IMR-90 (cell line): Measurements from ENCODE around the gene FAM174B. TPM values are rescaled to one million over a fixed set of nuclear protein-coding genes. Genes with fewer than 3 reads are reported as not detected.

Source experiments
- ATAC-seq: fragments of 200-7000 bp; cut with Tn5 transposase; 2 replicates; pipeline ENCODE4 v1.9.1; 2020; ENCODE audit warnings: low read depth, mild to moderate bottlenecking, moderate library complexity
- BruUV-seq: library from RNA; stranded (reverse); fragments of 400-500 nt; replicated peaks from 2 replicates; lab custom pipeline; 2021; lab: Mats Ljungman, UMichigan
- CTCF ChIA-PET: fragments of 300-600 bp; formaldehyde crosslinking; extraction: SDS; loops from one replicate; lab custom pipeline; 2021; ENCODE audit warnings: antibody characterized with exemption; lab: Yijun Ruan, JAX
- POLR2A ChIA-PET: fragments of 300-600 bp; sonication (Branson Sonifier 250); formaldehyde crosslinking; loops from one replicate; lab custom pipeline; 2022; ENCODE audit warnings: antibody characterized with exemption; ENCODE audit not compliant: unreplicated experiment; lab: Charles Lee
- DNase-seq: peaks from one replicate; pipeline ENCODE4 v3.0.0; 2013
- H2AFZ ChIP-seq: replicated peaks from 2 replicates; pipeline ENCODE3; 2013; ENCODE audit warnings: low read length, mild to moderate bottlenecking; ENCODE audit not compliant: poor library complexity
- H2AK5ac ChIP-seq: 2 replicates; pipeline ENCODE4 v1.6.1; 2013; ENCODE audit warnings: low read depth, low read length, inconsistent platforms
- H2AK9ac ChIP-seq: replicated peaks from 2 replicates; pipeline ENCODE3; 2013; ENCODE audit warnings: mild to moderate bottlenecking, low read depth, low read length, moderate library complexity; ENCODE audit not compliant: poor library complexity
- H2BK120ac ChIP-seq: 2 replicates; pipeline ENCODE4 v1.6.1; 2013; ENCODE audit warnings: low read depth, low read length, inconsistent platforms
- H2BK15ac ChIP-seq: 3 replicates; pipeline ENCODE4 v1.6.1; 2013; ENCODE audit warnings: low read depth, low read length, inconsistent platforms
- H2BK20ac ChIP-seq: 2 replicates; pipeline ENCODE4 v1.6.1; 2013; ENCODE audit warnings: low read depth, mild to moderate bottlenecking, inconsistent platforms, low read length, moderate library complexity
- H2BK5ac ChIP-seq: 2 replicates; pipeline ENCODE4 v1.6.1; 2013; ENCODE audit warnings: mild to moderate bottlenecking, low read depth, low read length, inconsistent platforms; ENCODE audit not compliant: poor library complexity, severe bottlenecking
- H3K14ac ChIP-seq: replicated peaks from 2 replicates; pipeline ENCODE4 v1.6.1; 2013; ENCODE audit warnings: low read depth, low read length, inconsistent platforms
- H3K18ac ChIP-seq: 2 replicates; pipeline ENCODE4 v1.6.1; 2013; ENCODE audit warnings: low read depth, low read length, control low read depth
- H3K23ac ChIP-seq: 2 replicates; pipeline ENCODE4 v1.6.1; 2013; ENCODE audit warnings: low read depth, low read length, inconsistent platforms
- H3K27ac ChIP-seq: 2 replicates; pipeline ENCODE4 v1.5.1; 2013; ENCODE audit warnings: mild to moderate bottlenecking, control low read depth, low read length; ENCODE audit not compliant: insufficient read depth
- H3K27me3 ChIP-seq: 2 replicates; pipeline ENCODE4 v1.6.1; 2013; ENCODE audit warnings: low read length; ENCODE audit not compliant: control insufficient read depth, insufficient read depth
- H3K36me3 ChIP-seq: 2 replicates; pipeline ENCODE4 v1.6.1; 2013; ENCODE audit warnings: low read length, mixed read lengths; ENCODE audit not compliant: control insufficient read depth, insufficient read depth
- H3K4ac ChIP-seq: 2 replicates; pipeline ENCODE4 v1.6.1; 2013; ENCODE audit warnings: low read depth, low read length, inconsistent platforms
- H3K4me1 ChIP-seq: 2 replicates; pipeline ENCODE4 v1.6.1; 2013; ENCODE audit warnings: low read length, mixed read lengths; ENCODE audit not compliant: control insufficient read depth, insufficient read depth
- H3K4me2 ChIP-seq: 2 replicates; pipeline ENCODE4 v1.6.1; 2013; ENCODE audit warnings: low read depth, mild to moderate bottlenecking, control low read depth, low read length, moderate library complexity
- H3K4me3 ChIP-seq: 2 replicates; pipeline ENCODE4 v1.5.1; 2013; ENCODE audit warnings: low read depth, mild to moderate bottlenecking, control low read depth, low read length, moderate library complexity; ENCODE audit not compliant: insufficient read depth
- H3K56ac ChIP-seq: 2 replicates; pipeline ENCODE4 v1.6.1; 2013; ENCODE audit warnings: low read length, inconsistent platforms; ENCODE audit not compliant: insufficient read depth; ENCODE audit errors: extremely low read depth
- H3K79me1 ChIP-seq, 2 experiments: 2 replicates each; pipeline ENCODE4 v1.6.1; 2013; ENCODE audit warnings: low read length in 2 of 2, inconsistent platforms in 1 of 2, low read depth in 1 of 2
- H3K9ac ChIP-seq: 2 replicates; pipeline ENCODE4 v1.6.1; 2013; ENCODE audit warnings: low read depth, low read length, control low read depth
- H3K9me1 ChIP-seq: 2 replicates; pipeline ENCODE4 v1.6.1; 2013; ENCODE audit warnings: low read length, inconsistent platforms; ENCODE audit not compliant: insufficient read depth
- H3K9me3 ChIP-seq: 2 replicates; pipeline ENCODE4 v1.6.1; 2013; ENCODE audit warnings: low read length; ENCODE audit not compliant: control insufficient read depth, insufficient read depth
- H4K20me1 ChIP-seq: 2 replicates; pipeline ENCODE4 v1.6.1; 2013; ENCODE audit warnings: low read length, inconsistent platforms; ENCODE audit not compliant: insufficient read depth
- H4K5ac ChIP-seq: 2 replicates; pipeline ENCODE4 v1.6.1; 2013; ENCODE audit warnings: mild to moderate bottlenecking, low read depth, low read length, control low read depth
- H4K8ac ChIP-seq, 2 experiments: 2 replicates each; pipeline ENCODE4 v1.6.1; 2013; ENCODE audit warnings: low read depth in 2 of 2, low read length in 2 of 2, control low read depth in 1 of 2, inconsistent platforms in 1 of 2
- H4K91ac ChIP-seq: 2 replicates; pipeline ENCODE4 v1.6.1; 2013; ENCODE audit warnings: low read depth, low read length, inconsistent platforms; ENCODE audit not compliant: insufficient read depth
- BHLHE40 ChIP-seq: fragments of 150-350 bp; IDR thresholded peaks from 2 replicates; pipeline ENCODE4 v1.6.1; 2016; ENCODE audit warnings: mild to moderate bottlenecking, low read depth, low read length
- MAZ ChIP-seq: IDR thresholded peaks from 2 replicates; pipeline ENCODE4 v1.6.1; 2012; ENCODE audit warnings: low read depth, mild to moderate bottlenecking, low read length, improper control_type of control experiment, moderate library complexity, borderline replicate concordance
- NFE2L2 ChIP-seq: fragments of 150-350 bp; IDR thresholded peaks from 2 replicates; pipeline ENCODE4 v1.6.1; 2016; ENCODE audit warnings: low read depth, mild to moderate bottlenecking, low read length
- POLR2A ChIP-seq: IDR thresholded peaks from 2 replicates; pipeline ENCODE4 v1.6.1; 2012; ENCODE audit warnings: mild to moderate bottlenecking, low read depth, low read length
- WGBS, 2 experiments: methylation state at CpG; one replicate each; pipeline versions ENCODE4 v1.1.5 to v1.1.7; 2013; ENCODE audit warnings: missing lambda C conversion rate in 2 of 2; ENCODE audit not compliant: insufficient read length in 1 of 2; ENCODE audit errors: extremely low coverage in 2 of 2; 5-methylcytosine and 5-hydroxymethylcytosine counted together
- dilution Hi-C: fragments of 300-500 bp; cut with HindIII; formaldehyde crosslinking; loops from one replicate; pipeline ENCODE4 v1.14.3; 2018; ENCODE audit warnings: low sequenced_read_pairs; ENCODE audit not compliant: unreplicated experiment
- in situ Hi-C: fragments of 300-500 bp; cut with MboI; formaldehyde crosslinking; loops from 3 replicates; pipeline ENCODE4 v1.14.3; 2019; ENCODE audit warnings: low sequenced_read_pairs, inconsistent platforms, mixed read lengths
- intact Hi-C: fragments of 100-400 bp; cut with micrococcal nuclease; formaldehyde crosslinking; loops from 2 replicates; pipeline ENCODE4 v1.10.0; 2022
- polyA plus RNA-seq, 3 experiments: library from polyadenylated mRNA; depleted of rRNA; stranded (reverse); fragments of >200 nt; gene quantifications; 2 replicates each; pipeline ENCODE4 v1.2.3, GENCODE V29; 2012; ENCODE audit warnings: low replicate concordance in 1 of 3
- total RNA-seq: library from RNA; depleted of rRNA; stranded (reverse); fragments of >200 nt; gene quantifications from 2 replicates; pipeline ENCODE4 v1.2.3, GENCODE V29; 2012

Gene FAM174B
- total and polyA plus RNA-seq, 2 of the 4 experiments (the other 2 are of a cell fraction): 0.18 to 0.56 TPM

DNA sequence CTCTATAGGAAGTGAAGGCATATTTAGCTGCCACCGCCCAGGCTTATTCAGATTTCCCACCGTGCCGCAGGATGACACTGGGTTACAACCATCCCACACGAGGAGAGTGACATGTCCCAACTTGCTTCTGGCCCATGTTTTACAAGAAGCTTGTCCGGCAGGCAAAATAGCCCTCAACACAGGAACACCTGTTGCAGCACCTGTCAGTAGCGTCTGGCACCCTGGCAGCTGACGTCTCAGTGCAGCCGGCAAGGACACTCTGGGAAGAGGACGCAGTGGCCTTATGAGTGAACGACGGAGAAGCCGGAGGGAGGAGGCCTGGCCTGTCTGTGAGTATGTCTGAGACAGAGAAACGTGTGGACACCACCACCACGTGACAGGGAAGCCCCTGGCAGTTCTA lies 32.1 kb downstream of the FAM174B start:
- dilution Hi-C loops: no loop called here
- Histone ChIP-seq H3K4me3 (no peak overlapping the region), H4K20me1 (no peaks in the 10 kb centered on the region), H3K18ac (no peak overlapping the region), H3K27ac (no peak overlapping the region), H4K8ac (no peak overlapping the region), H2BK120ac (no peak overlapping the region), H3K4me1 (peaks cover 4% of the 10 kb centered on the region; the same call in 1 of the 2 replicates), H3K14ac (no peak overlapping the region), H3K9me3 (no peaks in the 10 kb centered on the region), H3K9me1 (no peaks in the 10 kb centered on the region), H3K27me3 (no peaks in the 10 kb centered on the region), H2AFZ (no peak overlapping the region), H2BK15ac (no peak overlapping the region), H3K36me3 (no peaks in the 10 kb centered on the region), H4K91ac (no peak overlapping the region), H3K4me2 (no peak overlapping the region), H2BK5ac (no peak overlapping the region), H3K9ac (no peak overlapping the region), H2BK20ac (no peak overlapping the region), H2AK5ac (no peak overlapping the region), H3K4ac (no peak overlapping the region), H3K79me1 (no peaks in the 10 kb centered on the region), H4K5ac (no peak overlapping the region), H2AK9ac (no peak overlapping the region), H3K56ac (no peak overlapping the region; the same call in 1 of the 2 replicates), H3K23ac (no peak overlapping the region)
- CTCF ChIA-PET: no interaction called here
- POLR2A ChIA-PET: no interaction called here
- no peak for DNase-seq
- in situ Hi-C loops: no loop called here
- intact Hi-C loops: no loop called here
- BruUV-seq: no TSS peak
- ATAC-seq: no peak
- TF ChIP-seq MAZ: no peak
- TF ChIP-seq POLR2A: no peak
- TF ChIP-seq NFE2L2: no peak
- TF ChIP-seq BHLHE40: no peak
- WGBS, 2 experiments: 88% methylated on average over 4 of the region's 14 CpGs; no CpG with 5 or more reads in 1 of the 2 experiments
